Measurements from ENCODE around the gene MLLT10.

GRCh38 chr10:21501091-21501490, 32.9 kb upstream of the MLLT10 start:
- TF ChIP-seq YY1 (IDR thresholded peaks at IDR 0.05; ENCODE audit: insufficient read depth, insufficient read length) (no peak), SUZ12 (IDR thresholded peaks at IDR 0.05; ENCODE audit: extremely low read depth, insufficient read depth, insufficient read length) (no peak), ZNF274 (IDR thresholded peaks at IDR 0.05; ENCODE audit: low read depth, low read length) (no peak)

Data from NT2/D1 (cell line).